NCI-H748 (cell line): ENCODE data around the gene RPL15.
"Not testable (repeated sequence)": the region's sequence is repeated elsewhere in the genome, so short reads cannot be mapped to it uniquely, and the experiment has no call there.

Experiments used
- DNase-seq: peaks from one replicate; lab custom pipeline; 2025; ENCODE audit not compliant: unreplicated experiment; lab: John Stamatoyannopoulos, UW

RPL15 gene

DNA sequence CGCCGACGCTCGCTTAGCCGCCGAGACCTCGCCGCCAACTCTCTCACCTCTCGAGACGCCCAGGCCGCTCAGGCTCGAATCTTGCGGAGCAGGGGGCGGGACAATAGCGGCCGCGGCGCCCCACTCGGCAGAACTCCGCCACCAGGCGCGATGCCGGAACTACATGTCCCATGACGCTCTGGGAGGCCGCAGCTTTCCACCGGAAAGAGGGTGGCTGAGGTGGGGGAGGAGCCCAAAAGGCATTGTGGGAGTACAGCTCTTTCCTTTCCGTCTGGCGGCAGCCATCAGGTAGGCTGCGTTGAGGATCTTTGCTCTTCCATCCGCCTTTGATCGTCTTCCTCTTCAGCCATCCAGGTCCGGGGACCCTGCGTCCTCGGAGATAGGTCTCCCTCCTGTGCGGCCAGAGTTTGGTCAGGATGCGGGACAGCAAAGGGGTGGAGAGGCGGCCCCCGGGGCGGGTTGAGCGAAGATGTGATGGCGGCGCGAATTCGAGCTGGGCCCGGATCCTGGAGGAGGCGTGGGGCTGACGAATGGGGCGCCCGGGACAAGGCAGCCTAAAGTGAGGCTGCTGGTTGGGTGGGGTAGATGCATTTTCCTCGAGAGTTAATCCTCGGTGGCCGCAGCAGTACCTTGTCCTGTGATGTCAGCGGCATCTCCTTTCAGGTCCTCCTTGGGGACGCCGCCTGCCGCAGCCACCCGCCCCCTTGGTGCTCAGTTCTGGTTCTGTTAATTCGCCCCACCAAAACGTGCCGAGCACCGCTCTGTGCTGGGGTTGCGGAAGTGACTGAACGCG is at the start of gene RPL15, which contains the start of gene NKIRAS1:
TSS of gene RPL15 (plus strand) at position 247 of the 793 bp plus-strand sequence. CDS start 728 bp downstream, outside the sequence.
TSS of gene NKIRAS1 (minus strand) at position 105 of the 793 bp plus-strand sequence. CDS start 6,086 bp downstream, outside the sequence.
- peak; percentile 95 for DNase-seq

DNA sequence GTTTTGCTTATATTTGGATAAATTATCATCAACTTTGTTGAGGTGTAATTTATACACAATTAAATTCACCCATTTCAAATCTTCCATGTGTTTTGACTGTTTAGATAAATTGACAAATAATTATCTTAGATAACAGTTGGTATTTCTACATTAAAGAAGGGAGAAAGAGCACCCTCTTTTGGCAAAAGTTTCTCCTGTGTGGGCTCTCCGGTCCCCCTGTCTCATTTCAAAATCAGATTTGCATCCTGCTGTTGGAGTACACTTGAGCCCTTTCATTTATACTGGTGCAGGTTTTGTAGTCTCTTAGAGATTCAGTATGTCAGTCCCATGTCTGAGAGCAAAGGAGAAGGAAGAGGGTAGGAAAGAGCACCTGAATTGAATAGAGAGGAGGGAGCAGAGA is 49.5 kb upstream of the RPL15 start:
- DNase-seq, result peak; percentile 7

DNA sequence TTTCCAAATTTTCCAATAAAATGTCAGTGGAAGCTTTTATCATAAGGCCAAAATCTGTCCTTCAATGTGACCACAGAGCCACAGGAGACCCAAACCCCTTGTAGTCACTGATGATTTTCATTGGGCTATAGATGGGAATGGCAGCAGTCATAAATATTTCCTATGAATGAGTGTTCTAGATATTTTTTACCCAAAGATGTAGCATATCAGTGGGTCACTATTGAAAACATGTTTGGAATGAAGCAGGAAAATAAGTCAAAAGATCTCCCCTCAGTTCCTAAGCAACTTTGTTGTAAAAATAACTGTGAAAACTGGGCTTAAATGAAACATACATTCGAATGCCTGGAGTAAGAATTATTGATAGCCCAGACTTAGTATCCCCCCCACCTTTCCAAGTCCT is 49.1 kb upstream of the RPL15 start:
- no peak for DNase-seq

DNA sequence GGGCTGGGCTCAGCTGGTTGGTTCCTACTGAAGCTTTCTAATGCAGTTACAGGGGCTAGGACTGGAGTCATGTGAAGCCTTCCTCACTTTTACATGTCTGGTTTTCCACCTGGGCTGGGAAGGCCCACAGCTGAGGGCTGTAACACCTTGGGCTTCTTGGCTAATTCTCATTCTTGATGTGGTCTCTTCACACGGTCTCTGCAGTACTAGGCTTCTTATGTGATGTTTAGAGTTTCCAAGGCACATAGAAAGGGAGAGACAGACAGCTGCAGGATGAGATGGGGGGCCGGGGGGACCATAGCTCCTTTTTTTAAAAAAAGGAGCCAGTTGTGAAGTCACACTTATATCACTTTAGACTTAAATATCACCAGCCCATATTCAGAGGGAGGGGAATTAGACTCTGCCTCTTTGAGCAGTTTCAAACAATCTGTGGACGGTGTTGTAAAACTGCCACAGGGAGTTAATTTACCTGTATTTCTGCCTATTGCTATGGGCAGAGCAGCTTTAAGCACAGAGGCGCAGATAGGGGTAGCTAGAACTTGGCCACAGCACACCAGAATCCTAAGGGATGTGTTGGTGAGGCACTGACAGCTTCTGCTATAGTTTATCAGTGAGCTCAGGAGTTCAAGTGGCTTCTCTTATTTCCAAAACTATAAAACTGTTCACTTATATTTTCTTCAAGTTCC is 46.8 kb upstream of the RPL15 start:
- DNase-seq, result peak; percentile 2

DNA sequence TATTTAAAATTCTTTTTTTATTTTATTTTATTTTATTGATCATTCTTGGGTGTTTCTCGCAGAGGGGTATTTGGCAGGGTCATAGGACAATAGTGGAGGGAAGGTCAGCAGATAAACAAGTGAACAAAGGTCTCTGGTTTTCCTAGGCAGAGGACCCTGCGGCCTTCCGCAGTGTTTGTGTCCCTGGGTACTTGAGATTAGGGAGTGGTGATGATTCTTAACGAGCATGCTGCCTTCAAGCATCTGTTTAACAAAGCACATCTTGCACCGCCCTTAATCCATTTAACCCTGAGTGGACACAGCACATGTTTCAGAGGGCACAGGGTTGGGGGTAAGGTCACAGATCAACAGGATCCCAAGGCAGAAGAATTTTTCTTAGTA is 46.3 kb upstream of the RPL15 start:
- not testable (repeated sequence) for DNase-seq

DNA sequence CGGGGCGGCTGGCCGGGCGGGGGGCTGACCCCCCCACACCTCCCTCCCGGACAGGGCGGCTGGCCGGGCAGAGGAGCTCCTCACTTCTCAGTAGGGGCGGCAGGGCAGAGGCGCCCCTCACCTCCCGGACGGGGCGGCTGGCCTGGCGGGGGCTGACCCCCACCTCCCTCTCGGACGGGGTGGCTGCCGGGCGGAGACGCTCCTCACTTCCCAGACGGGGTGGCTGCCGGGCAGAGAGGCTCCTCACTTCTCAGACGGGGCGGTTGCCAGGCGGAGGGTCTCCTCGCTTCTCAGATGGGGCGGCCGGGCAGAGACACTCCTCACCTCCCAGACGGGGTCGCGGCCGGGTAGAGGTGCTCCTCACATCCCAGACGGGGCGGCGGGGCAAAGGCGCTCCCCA is 45.6 kb upstream of the RPL15 start:
- DNase-seq, result not testable (repeated sequence)

DNA sequence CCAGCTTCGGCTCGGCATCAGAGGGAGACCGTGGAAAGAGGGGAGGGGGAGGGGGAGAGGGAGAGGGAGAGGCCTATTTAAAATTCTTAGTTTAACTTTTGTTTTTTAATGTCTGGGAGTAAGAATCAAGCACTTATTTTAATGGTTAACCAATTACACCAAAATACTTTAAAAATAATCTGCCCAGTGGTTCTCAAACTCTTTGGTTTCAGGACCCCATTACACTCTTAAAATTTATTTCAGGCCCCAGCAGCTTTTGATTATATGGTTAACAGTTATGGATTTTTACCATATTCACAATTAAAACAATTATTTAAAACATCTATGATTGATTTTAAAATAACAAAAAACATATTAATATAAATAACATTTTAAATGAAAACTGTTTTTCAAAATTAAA is 44.6 kb upstream of the RPL15 start:
- no peak for DNase-seq

DNA sequence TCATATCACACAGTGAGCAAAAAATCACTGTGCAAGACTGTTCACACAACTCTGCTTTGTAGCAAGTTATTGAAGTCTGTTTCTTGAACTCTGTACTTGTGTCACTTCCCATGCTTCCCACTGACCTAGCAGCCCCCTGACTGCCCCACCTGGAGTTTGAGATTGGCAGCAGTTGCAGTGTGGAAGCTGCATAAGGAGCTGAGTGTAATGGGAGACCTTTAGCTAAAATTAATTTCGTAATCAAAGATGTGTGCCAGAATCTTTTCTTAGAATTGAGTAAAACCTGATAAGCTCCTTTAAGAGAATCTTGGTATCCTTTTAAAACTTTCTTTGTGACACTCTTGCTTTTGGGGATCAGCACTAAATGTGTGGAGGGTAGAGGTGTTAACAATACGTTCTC is 43.0 kb upstream of the RPL15 start:
- DNase-seq, result no peak

DNA sequence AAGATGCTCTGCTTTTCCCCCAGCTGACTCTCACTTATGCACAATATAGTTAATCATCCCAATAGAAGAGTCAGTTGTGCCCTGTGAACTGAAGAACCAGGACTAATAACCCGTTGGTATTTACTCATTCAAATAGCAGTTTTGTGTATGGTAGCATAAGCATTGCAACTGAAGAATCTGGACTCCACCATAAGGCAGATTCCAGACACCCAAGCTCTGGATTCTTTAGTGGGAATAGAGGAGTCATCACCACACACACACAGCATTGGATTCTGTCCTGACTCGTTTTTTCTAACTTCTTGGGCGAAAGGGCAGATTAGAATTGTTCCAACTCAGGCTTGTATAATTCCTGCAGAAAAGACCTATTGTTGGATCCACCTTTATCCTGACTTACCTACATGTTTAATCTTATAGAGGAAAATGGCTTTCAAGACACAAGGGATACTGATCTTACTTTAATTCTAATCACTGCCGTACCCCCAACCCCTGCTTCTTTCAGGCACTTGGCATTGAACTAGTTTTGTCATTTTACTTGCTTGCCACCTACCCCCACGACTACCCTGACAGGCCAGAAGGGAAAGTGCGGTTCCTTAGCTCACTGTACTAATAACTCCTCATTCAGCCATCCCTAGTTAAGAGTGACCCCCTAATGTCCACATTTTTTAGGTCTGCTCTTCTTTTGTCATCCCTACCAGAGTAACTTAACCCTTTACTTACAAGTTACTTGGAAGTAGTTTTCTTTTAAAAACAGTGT is 42.4 kb upstream of the RPL15 start:
- no peak for DNase-seq

DNA sequence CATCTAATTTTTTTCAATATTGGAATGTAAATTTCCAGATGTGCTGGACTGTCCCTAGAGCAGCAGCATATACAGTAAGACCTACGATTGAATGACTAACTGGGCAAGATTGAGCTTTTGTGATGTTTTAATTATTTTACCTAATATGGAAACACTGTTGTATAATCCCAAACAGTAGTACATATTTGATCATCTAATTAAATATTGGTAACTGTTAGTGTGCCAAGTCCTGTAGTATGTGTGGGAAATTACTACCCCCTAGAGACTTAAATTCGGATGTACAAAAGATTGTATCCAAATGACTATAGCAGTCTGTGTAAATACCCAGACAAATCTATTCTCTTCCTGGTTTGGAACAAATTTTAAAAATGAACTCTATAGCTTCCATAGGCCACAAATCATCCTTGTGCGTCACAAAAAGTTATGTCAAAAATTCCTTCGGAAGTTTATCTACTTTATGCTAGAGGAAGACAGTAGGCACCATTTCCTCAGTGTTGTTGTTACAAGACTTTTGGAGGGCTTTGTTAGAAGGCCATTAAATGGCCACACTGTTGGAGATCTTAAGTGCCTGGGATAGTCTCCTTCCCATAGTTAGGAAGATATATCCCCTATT is 41.7 kb upstream of the RPL15 start:
- DNase-seq, result no peak

DNA sequence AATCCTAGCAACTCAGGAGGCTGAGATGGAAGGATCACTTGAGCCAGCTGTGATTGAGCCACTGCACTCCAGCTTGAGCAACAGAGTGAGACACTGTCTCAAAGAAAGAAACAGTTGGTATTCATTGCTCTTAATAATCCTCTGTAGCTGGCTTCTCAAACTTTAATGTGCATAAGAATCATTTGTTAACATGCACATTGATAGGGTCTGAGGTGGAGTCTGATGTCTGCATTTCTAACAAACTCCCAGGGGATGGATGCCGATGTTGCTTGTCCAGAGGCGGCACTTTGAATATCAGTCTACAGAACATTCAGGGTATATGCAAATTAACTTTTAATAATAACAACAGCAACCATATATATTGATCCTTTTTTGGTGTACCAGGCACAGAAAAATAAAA is 40.0 kb upstream of the RPL15 start:
- DNase-seq, result no peak

DNA sequence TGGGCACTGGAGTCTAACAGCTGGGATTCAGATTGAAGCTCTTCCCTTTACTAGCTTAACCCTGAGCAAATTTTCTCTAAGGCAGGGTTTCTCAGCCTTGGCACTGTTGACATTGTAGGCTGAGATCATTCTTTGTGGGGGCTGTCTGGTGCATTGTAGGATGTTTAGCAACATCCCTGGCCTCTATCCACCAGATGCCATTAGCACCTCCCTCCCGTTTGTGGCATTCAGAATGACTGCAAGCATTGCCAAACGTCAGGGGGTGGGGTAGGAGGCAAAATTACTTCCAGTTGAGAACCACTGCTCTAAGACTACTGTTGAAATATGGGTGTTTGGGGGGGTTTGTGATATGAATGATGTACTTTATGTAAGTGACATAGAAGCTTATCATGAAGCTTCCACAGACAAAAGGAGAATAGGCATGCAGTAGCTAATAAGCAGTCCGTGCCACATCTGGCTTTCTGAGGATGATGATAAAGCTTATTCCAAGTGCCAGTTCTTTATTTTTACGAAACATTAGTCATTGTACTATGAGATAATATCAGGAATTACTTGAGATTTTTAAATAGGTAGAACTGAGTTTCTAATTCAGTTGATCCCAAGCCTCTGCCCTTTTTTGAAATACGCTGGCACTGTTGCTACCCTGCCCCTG is 39.5 kb upstream of the RPL15 start:
- DNase-seq, result no peak

DNA sequence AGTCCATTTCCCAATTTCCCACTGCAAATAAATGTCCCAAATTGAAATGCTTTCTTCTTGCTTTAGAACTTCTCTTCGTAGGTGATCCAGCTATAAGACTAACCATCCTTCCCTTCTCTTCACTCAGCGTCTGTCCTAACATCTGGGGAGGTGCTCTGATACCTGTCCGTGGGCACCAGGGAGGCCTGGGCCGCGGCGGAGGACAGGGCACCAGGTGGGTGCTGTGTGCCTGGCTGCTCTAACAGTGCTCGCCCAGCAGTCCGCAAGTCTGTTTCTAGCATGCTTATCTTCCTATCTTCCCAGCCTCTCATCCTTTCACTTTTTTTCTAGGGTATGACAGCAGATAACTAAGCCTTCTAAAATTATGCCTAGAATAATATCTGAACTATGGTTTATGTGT is 37.4 kb upstream of the RPL15 start:
- DNase-seq, result no peak

DNA sequence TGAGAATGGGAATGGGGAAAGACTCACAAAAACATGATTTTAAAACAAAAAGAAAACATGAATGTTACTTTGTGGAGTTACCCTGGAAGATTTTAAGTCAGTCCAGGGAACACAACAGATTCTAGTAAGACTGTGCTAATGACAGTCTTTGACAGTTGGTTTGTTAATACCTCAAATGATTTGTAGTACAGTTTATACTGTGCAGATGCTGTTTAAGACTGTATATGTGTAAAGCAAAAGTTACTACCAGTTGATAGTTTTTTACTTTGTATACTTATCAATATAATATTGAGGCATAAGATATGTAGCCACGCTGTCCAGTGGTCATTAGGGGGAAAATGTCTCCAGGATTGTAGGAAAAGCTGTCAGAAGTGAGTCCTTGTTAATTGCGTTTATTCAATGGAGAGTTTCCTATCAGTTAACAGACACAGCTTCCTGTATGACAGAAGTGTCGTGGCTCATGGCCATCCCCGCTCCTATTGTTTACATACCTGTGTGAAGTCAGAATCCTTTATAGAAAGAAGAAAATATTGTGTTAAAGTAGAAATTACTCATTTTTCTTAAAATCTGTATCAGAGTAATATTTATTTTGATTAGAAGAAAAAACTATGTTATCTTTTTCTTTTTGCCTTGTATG is 36.1 kb upstream of the RPL15 start:
- peak; percentile 4 for DNase-seq

DNA sequence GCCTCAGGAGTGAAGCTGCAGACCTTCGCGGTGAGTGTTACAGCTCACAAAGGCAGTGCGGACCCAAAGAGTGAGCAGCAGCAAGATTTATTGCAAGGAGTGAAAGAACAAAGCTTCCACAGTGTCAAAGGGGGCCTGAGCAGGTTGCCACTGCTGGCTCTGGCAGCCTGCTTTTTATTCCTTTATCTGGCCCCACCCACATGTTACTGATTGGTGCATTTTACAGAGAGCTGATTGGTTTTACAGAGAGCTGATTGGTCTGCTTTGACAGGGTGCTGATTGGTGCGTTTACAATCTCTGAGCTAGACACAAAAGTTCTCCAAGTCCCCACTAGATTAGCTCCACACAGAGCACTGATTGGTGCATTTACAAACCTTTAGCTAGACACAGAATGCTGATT is 34.9 kb upstream of the RPL15 start:
- DNase-seq, result not testable (repeated sequence)

DNA sequence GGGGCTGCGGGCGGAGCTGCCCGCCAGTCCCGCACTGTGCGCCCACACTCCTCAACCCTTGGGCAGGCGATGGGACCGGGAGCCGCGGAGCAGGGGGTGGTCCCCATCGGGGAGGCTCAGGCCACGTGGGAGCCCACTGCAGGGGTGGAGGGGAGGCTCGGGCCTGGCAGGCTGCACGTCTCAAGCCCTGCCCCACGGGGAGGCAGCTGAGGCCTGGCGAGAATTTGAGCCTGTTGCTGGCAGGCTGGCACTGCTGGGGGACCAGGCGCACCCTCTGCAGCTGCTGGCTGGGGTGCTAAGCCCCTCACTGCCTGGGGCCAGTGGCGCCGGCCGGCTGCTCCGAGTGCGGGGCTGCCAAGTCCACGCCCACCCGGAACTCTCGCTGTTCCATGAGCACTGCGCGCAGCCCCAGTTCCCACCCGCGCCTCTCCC is 34.4 kb upstream of the RPL15 start:
- DNase-seq, result no peak

DNA sequence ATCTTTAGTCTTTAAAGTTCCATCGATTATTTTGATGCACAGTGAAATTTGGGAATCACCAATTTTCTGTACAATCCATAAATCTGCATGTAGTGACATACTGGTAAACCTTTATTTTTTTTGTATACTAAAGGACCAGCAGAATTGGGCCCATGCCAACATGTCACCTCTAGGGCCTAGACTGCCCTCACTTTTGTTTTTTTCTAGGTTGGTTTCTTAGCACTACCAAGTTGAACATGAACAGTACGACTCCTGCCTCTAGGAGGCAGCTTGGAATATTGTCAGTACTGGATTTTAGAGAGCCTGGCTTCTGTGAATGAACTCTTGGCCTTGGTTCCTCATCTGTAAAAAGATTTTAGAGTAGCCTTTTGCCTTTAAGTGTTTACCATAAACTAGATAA is 32.5 kb upstream of the RPL15 start:
- no peak for DNase-seq

DNA sequence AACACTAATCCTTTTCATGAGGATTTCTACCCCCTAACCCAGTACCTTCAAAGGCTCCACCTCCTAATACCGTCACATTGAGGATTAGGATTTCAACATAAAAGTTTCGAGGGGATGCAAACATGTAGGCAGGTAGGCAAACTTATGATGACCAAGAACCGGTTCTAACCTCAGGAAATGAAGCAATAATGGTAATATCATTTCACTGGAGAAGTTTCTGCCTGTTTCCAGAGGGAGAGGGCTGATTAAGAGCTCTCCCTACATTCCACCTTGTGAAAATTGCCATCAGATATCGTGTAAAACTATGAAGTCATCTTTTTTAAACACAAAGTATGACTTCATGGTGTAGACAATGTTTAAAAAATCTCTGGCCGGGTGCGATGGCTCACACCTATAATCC is 31.7 kb upstream of the RPL15 start:
- no peak for DNase-seq

DNA sequence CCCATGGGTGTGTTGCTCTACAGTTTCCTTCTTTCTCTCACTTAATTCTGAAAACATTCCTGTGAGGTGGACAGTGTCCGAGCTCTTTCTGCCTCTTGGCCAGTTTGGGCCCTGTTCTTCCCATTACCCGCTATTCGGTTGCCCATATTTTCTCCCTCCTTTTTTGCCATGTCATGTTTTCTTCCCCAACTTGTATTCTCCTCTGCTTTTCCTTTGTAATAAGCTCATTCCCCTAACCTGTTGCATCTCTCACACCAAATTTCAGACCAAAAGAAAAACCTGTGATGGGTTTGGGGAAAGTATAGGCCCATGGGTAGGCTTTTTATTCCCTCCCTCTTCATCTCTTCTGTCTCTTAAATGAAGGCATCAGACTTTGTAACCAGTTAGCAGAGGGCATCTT is 30.6 kb upstream of the RPL15 start:
- DNase-seq, result no peak

DNA sequence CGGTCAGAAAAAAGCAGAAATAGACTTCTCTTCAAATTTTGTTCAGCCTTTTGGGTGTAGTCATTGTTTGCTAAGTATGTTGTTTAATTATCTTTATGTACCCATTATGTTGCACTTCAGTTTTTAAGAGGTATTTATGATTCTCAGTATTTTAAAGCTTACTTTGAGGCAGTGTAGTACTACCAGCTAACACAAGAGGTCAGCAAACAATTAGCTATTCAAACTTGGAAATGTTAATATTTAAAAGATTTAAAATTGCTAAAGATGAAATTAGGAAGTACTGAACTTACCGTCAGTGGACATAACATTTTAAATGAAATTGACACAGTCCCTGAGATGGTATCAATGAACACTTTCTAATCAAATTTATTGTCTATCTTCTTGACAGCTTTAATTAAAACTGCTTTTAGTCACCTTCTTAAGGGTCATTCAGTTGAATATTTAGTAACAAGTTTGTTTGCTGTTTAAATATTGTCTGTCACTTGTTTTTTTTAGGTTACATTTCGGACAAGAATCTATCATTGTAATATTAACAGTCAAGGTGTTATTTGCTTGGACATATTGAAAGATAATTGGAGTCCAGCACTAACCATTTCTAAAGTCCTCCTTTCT is 28.2 kb upstream of the RPL15 start:
- peak; percentile 5 for DNase-seq
